ENCODE data around the gene USHBP1.

Gene USHBP1

DNA sequence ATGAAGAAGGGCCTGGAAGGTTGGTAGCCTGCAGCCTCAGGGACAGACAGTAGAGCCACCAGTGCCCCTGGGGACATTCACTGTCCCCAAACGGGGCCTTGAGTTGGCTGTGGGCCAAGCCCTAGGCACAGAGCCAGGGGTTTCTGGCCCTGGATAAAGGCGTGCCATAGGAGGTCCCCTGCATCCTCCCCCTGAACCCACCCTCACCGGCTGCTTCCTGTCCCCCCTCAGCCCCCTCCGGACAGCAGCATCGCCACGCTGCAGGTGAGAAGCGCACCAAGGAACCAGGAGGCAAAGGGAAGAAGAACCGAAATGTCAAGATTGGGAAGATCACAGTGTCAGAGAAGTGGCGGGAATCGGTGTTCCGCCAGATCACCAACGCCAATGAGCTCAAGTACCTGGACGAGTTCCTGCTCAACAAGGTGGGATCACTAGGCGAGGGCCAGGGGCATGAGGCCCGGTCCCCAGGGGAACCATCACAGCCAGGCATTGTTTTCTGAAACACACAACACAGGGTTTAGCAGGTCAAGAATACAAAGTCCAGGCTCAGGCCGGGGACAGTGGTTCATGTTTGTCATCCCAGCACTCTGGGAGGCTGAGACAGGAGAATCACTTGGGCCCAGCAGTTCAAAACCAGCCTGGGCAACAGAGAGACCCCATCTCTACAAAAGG is 64.0 kb downstream of the USHBP1 start:
- H3K4me3 ChIP-seq (replicated peaks; ENCODE audit: insufficient read depth, low read length): no peak overlapping the region
- TF ChIP-seq, protein P1, sequence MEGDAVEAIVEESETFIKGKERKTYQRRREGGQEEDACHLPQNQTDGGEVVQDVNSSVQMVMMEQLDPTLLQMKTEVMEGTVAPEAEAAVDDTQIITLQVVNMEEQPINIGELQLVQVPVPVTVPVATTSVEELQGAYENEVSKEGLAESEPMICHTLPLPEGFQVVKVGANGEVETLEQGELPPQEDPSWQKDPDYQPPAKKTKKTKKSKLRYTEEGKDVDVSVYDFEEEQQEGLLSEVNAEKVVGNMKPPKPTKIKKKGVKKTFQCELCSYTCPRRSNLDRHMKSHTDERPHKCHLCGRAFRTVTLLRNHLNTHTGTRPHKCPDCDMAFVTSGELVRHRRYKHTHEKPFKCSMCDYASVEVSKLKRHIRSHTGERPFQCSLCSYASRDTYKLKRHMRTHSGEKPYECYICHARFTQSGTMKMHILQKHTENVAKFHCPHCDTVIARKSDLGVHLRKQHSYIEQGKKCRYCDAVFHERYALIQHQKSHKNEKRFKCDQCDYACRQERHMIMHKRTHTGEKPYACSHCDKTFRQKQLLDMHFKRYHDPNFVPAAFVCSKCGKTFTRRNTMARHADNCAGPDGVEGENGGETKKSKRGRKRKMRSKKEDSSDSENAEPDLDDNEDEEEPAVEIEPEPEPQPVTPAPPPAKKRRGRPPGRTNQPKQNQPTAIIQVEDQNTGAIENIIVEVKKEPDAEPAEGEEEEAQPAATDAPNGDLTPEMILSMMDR (IDR thresholded peaks at IDR 0.05; ENCODE audit: insufficient read depth, low read length): no peak
- TF ChIP-seq GABPA (IDR thresholded peaks at IDR 0.05; ENCODE audit: low read depth) (no peak), POLR2AphosphoS5 (IDR thresholded peaks at IDR 0.05; ENCODE audit: low read depth) (no peak), SPI1 (IDR thresholded peaks at IDR 0.05; ENCODE audit: borderline replicate concordance, low read depth) (no peak)
- TF ChIP-seq, protein P2, sequence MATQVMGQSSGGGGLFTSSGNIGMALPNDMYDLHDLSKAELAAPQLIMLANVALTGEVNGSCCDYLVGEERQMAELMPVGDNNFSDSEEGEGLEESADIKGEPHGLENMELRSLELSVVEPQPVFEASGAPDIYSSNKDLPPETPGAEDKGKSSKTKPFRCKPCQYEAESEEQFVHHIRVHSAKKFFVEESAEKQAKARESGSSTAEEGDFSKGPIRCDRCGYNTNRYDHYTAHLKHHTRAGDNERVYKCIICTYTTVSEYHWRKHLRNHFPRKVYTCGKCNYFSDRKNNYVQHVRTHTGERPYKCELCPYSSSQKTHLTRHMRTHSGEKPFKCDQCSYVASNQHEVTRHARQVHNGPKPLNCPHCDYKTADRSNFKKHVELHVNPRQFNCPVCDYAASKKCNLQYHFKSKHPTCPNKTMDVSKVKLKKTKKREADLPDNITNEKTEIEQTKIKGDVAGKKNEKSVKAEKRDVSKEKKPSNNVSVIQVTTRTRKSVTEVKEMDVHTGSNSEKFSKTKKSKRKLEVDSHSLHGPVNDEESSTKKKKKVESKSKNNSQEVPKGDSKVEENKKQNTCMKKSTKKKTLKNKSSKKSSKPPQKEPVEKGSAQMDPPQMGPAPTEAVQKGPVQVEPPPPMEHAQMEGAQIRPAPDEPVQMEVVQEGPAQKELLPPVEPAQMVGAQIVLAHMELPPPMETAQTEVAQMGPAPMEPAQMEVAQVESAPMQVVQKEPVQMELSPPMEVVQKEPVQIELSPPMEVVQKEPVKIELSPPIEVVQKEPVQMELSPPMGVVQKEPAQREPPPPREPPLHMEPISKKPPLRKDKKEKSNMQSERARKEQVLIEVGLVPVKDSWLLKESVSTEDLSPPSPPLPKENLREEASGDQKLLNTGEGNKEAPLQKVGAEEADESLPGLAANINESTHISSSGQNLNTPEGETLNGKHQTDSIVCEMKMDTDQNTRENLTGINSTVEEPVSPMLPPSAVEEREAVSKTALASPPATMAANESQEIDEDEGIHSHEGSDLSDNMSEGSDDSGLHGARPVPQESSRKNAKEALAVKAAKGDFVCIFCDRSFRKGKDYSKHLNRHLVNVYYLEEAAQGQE (IDR thresholded peaks at IDR 0.05; ENCODE audit: insufficient replicate concordance, low read depth): no peak
- no peak overlapping the region for H3K27ac ChIP-seq (replicated peaks)
- H3K27me3 ChIP-seq (ENCODE audit: insufficient read depth, poor library complexity, severe bottlenecking): no peaks in the 10 kb centered on the region
- DNase-seq (ENCODE audit: low read depth in 1 of 2, low spot score in 1 of 2): no peak

Measured in HL-60 (cell line).